ENCODE results near the gene RXRB.
A peak's percentile ranks its signal among the peaks of the same experiment; 100 is the strongest.
"Not testable (repeated sequence)": the region's sequence is repeated elsewhere in the genome, so short reads cannot be mapped to it uniquely, and the experiment has no call there.

The RXRB gene

DNA sequence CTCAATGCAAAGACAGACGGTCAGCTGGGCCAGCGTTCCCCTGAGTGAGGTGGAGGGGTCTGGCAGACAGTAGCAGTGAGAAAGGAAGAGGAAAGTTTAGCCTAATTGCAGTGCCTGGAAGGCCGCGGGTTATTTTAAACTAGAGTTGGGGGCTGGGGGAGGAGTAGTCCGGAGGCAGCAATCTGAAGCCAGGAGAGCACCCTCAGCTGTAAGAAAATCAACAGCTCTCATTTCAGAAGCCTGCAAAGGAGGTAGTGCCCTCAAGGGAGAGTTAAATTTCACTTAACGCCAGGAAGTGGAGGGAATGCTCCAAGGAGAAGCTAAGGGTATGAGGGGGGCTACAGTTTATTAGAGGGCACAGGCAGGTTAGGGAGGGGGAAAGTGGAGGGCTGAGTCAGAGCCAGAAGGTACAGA is 34.8 kb upstream of the RXRB start:
- Histone ChIP-seq H3K9ac (ENCODE audit: low read length) (no peak overlapping the region), H3K36me3 (ENCODE audit: control insufficient read depth, insufficient read depth, low read length) (no peaks in the 10 kb centered on the region), H3K4me1 (ENCODE audit: control insufficient read depth, insufficient read depth, low read length) (peaks cover 13% of the 10 kb centered on the region), H3K9me3 (ENCODE audit: control insufficient read depth, insufficient read depth, low read depth, low read length) (no peaks in the 10 kb centered on the region), H3K27ac (ENCODE audit: low read depth, low read length) (no peak overlapping the region), H3K27me3 (ENCODE audit: control insufficient read depth, insufficient read depth, low read length) (no peaks in the 10 kb centered on the region; the same call in 1 of the 2 replicates), H3K4me3 (ENCODE audit: low read depth, low read length) (no peak overlapping the region)

DNA sequence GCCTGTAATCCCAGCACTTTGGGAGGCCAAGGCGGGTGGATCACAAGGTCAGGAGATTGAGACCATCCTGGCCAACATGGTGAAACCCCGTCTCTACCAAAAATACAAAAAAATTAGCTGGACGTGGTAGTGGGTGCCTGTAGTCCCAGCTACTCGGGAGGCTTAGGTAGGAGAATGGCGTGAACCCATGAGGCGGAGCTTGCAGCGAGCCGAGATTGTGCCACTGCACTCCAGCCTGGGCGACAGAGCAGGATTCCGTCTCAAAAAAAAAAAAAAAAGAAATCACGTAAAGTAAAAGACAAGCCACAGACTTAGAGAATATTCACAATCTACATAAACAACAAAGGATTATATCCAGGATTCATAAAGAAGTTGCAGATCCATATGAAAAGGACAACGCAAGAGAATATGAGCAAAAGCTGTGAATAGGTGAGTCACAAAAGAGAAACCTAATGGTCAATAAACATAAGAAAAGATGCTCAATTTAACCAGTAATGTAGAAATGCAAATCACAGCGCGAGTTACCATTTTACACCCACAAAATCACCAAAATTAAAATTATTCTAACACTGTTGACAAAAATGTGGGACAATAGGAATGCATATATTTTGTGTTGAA is 26.1 kb upstream of the RXRB start:
- not testable (repeated sequence) for H3K9ac ChIP-seq (ENCODE audit: low read length)
- Histone ChIP-seq H3K27ac (ENCODE audit: low read depth, low read length) (peak overlapping the region; percentile 74), H3K4me3 (ENCODE audit: low read depth, low read length) (peak overlapping the region; percentile 48)

DNA sequence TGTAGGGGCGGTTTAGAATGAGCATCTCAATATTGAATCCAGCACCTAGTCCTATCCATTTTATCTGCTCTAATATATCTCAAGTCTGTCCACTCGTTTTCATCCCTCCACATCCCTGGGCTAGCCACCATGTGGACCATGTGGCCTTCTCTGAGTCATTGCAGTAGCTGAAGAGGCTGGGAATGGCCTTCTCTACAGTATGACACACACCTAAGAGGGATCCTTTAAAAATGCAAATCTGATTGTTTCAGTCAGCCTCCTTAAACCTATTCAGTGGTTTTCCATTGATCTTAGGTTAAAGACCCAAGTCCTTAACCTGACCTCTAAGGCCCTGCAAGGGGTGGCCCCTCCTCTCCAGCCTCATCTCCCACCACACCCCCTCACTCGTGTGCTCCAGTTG is 17.2 kb upstream of the RXRB start:
- peaks cover 37% of the 10 kb centered on the region for H3K4me1 ChIP-seq (ENCODE audit: control insufficient read depth, insufficient read depth, low read length)
- H3K27ac ChIP-seq (ENCODE audit: low read depth, low read length): no peak overlapping the region
- no peaks in the 10 kb centered on the region for H3K9me3 ChIP-seq (ENCODE audit: control insufficient read depth, insufficient read depth, low read depth, low read length)
- H3K4me3 ChIP-seq (ENCODE audit: low read depth, low read length): no peak overlapping the region
- H3K9ac ChIP-seq (ENCODE audit: low read length): no peak overlapping the region
- H3K27me3 ChIP-seq (ENCODE audit: control insufficient read depth, insufficient read depth, low read length): peaks cover 91% of the 10 kb centered on the region
- no peaks in the 10 kb centered on the region for H3K36me3 ChIP-seq (ENCODE audit: control insufficient read depth, insufficient read depth, low read length)

More for the DNA sequence above, 26.1 kb upstream of the RXRB start:
- H3K36me3 ChIP-seq (ENCODE audit: control insufficient read depth, insufficient read depth, low read length); H3K27me3 ChIP-seq (ENCODE audit: control insufficient read depth, insufficient read depth, low read length); H3K9me3 ChIP-seq (ENCODE audit: control insufficient read depth, insufficient read depth, low read depth, low read length): not testable (repeated sequence)
- H3K4me1 ChIP-seq (ENCODE audit: control insufficient read depth, insufficient read depth, low read length): peaks cover 16% of the 10 kb centered on the region

DNA sequence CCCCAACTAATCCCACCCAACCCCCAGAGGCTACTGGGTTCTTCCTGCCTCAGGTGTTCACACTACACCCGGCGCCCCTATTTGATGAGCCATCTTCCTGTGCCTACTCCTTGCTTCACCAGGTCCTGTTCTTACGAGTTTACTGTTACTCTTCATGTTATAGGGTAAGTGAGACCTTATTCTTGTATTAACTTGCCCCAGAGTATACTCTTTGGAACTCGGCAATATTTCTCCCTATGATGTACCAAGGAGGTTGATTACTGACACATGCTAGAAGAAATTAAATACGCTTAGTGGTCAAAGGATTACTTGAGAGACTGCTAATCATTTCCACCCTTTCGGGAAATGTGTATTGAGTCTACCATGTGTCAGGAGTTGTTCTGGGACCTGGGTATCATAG is 16.8 kb upstream of the RXRB start:
- no peaks in the 10 kb centered on the region for H3K9me3 ChIP-seq (ENCODE audit: control insufficient read depth, insufficient read depth, low read depth, low read length)
- no peak overlapping the region for H3K27ac ChIP-seq (ENCODE audit: low read depth, low read length)
- peaks cover 91% of the 10 kb centered on the region for H3K27me3 ChIP-seq (ENCODE audit: control insufficient read depth, insufficient read depth, low read length)
- H3K4me1 ChIP-seq (ENCODE audit: control insufficient read depth, insufficient read depth, low read length): peaks cover 42% of the 10 kb centered on the region
- no peak overlapping the region for H3K4me3 ChIP-seq (ENCODE audit: low read depth, low read length)
- H3K36me3 ChIP-seq (ENCODE audit: control insufficient read depth, insufficient read depth, low read length): no peaks in the 10 kb centered on the region
- H3K9ac ChIP-seq (ENCODE audit: low read length): no peak overlapping the region

DNA sequence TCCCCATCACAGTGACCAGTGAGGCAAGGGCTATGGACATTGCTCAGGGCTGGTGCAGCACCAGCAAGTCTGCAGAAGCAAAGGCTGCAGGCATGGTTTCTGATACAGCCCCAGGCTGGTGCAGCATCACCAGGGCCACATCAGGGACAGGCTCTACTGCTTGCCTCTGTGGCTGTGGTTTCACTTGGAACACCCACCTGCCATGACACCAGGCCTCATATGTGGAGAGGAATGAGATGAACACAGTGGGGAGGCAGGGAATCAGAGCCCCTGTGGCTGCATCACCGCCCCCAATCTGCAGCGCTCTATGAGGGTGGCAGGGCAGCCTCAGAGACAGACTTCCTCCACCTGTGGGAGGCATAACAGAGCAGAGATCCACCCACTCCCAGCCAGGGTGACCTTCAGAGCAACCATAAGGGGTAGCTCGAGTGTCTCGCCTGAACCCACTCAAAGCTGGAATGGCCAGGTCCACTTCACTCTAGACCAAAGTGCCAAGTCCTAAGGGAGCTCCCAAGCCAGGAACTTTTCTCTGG is 15.7 kb upstream of the RXRB start:
- Histone ChIP-seq H3K4me3 (ENCODE audit: low read depth, low read length) (no peak overlapping the region), H3K4me1 (ENCODE audit: control insufficient read depth, insufficient read depth, low read length) (peaks cover 51% of the 10 kb centered on the region), H3K27me3 (ENCODE audit: control insufficient read depth, insufficient read depth, low read length) (peaks cover 94% of the 10 kb centered on the region), H3K9me3 (ENCODE audit: control insufficient read depth, insufficient read depth, low read depth, low read length) (no peaks in the 10 kb centered on the region), H3K36me3 (ENCODE audit: control insufficient read depth, insufficient read depth, low read length) (no peaks in the 10 kb centered on the region), H3K27ac (ENCODE audit: low read depth, low read length) (no peak overlapping the region), H3K9ac (ENCODE audit: low read length) (no peak overlapping the region)

DNA sequence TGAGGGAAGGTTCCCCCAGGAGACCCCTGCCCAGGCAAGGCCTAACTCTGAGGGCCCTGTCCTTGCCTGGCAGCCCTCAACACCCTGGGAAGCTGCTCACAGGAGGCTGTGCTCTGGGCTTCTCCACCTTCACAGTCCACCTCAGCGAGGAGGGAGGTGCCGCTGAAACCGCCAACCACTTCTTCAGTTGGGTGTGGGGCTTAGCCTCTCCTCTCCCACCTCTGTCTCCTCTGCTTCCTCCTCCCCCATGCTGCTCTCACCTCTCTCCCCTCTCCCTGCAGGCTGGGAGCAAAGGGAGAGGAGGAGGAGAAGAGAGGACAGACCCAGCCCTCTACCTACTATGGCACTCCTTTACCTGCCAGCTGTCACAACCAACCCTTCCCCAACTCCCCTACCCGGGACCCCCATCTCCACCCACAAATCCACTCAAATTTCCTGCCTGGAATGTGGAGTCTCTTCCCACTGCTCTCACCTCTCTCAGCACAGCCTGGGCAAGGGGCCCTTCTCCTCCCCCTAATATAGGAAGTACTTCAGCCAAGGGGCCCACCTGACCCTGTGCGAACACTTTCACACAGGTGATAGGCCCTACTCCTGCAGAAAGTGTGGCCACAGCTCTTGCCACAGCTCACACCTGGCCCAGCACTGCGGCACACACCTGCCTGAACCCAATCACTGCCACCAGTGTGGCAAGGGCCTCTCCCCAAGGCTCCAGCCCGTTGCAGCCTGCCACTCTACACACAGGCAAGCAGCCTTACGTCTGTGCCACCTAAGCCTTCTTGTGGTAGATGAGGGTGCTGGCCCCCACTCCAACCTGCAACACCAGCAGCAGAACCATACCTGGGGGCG is 15.0 kb upstream of the RXRB start:
- H3K9me3 ChIP-seq (ENCODE audit: control insufficient read depth, insufficient read depth, low read depth, low read length): no peaks in the 10 kb centered on the region
- H3K36me3 ChIP-seq (ENCODE audit: control insufficient read depth, insufficient read depth, low read length): peaks cover 4% of the 10 kb centered on the region; the same call in 1 of the 2 replicates
- H3K9ac ChIP-seq (ENCODE audit: low read length): no peak overlapping the region
- H3K4me1 ChIP-seq (ENCODE audit: control insufficient read depth, insufficient read depth, low read length): peaks cover 51% of the 10 kb centered on the region
- H3K27ac ChIP-seq (ENCODE audit: low read depth, low read length): no peak overlapping the region
- H3K4me3 ChIP-seq (ENCODE audit: low read depth, low read length): no peak overlapping the region
- H3K27me3 ChIP-seq (ENCODE audit: control insufficient read depth, insufficient read depth, low read length): peaks cover 96% of the 10 kb centered on the region

DNA sequence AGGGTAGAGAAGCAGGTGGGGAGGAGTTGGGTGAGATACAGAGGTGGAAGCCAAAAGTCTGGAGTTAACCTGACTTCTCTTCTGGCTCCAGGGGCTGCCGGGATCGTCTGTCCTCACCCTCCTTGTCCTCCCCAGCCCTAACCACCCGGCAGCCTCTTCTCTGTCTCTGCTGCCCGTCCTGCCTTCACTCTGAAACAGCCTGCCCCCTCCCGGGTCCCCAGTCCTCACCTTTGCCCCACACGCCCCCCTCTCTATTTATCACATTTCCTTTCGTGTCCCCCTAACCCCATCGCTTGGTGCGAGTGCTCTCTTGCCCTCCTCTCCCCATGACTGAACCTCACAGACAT is 13.5 kb upstream of the RXRB start:
- H3K9ac ChIP-seq (ENCODE audit: low read length): peak overlapping the region; percentile 36
- peak overlapping the region; percentile 89 for H3K4me3 ChIP-seq (ENCODE audit: low read depth, low read length)
- H3K27me3 ChIP-seq (ENCODE audit: control insufficient read depth, insufficient read depth, low read length): peaks cover 83% of the 10 kb centered on the region
- peaks cover 52% of the 10 kb centered on the region for H3K4me1 ChIP-seq (ENCODE audit: control insufficient read depth, insufficient read depth, low read length)
- H3K27ac ChIP-seq (ENCODE audit: low read depth, low read length): no peak overlapping the region
- H3K9me3 ChIP-seq (ENCODE audit: control insufficient read depth, insufficient read depth, low read depth, low read length): no peaks in the 10 kb centered on the region
- peaks cover 15% of the 10 kb centered on the region for H3K36me3 ChIP-seq (ENCODE audit: control insufficient read depth, insufficient read depth, low read length)

DNA sequence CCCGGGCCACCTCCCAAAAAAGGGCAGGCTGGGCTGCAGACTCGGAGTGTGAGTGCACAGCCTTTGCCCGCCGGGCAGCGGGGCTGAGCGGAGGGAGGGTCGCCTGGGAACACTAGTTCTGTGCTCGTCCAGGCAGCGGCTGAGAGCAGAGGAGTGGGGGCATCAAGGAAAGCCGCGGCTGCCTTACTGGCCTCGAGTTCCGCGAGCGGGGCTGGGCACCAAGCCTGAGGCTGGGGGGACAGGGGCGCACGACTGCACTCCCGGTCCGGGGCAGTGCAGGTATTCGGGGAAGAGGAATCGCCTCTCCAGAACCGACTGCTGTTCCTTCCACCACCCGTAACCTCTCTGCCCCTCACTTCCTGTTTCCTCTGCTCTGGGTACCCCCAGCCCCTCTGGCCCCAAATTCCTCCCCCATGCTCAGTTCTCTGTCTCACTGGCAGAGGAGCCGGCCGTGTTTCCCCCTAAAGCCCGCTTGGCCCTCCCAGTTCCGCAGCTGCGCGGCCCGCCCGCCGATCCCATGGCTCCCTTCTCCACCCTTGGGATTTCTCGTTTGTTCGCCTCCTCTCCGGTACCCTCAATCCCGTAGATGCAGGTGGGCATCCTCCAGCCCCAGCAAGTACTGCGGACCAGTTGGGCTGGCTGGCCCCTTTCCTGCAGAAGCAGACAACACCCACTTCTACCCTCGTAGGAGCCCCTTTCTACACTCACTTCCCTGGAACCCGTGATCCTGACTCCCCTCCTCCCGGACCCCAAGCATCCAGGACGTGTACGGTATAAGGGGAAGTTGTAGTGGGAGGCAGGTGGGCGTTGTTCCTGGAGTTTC is 12.9 kb upstream of the RXRB start:
- peaks cover 54% of the 10 kb centered on the region for H3K4me1 ChIP-seq (ENCODE audit: control insufficient read depth, insufficient read depth, low read length)
- H3K9ac ChIP-seq (ENCODE audit: low read length): peak overlapping the region; percentile 36
- H3K4me3 ChIP-seq (ENCODE audit: low read depth, low read length): peak overlapping the region; percentile 89
- no peaks in the 10 kb centered on the region for H3K9me3 ChIP-seq (ENCODE audit: control insufficient read depth, insufficient read depth, low read depth, low read length)
- H3K27ac ChIP-seq (ENCODE audit: low read depth, low read length): no peak overlapping the region
- H3K36me3 ChIP-seq (ENCODE audit: control insufficient read depth, insufficient read depth, low read length): peaks cover 15% of the 10 kb centered on the region
- peaks cover 78% of the 10 kb centered on the region for H3K27me3 ChIP-seq (ENCODE audit: control insufficient read depth, insufficient read depth, low read length)

DNA sequence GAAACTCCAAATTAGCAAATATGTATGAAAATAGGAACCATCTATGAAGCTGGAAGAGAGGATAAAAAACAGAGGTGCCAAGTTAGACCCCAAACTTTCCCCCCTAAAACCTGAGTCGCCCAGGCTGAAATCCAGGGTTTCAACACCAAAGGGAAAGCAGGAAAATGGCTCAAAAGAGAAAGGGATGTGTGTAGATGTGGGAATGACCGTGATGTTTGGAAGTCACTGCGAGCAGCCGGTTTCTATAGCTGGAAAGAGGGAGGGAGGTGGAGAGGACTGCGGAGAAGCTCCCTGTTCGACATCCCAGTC is 12.3 kb upstream of the RXRB start:
- peak overlapping the region; percentile 36 for H3K9ac ChIP-seq (ENCODE audit: low read length)
- no peak overlapping the region for H3K27ac ChIP-seq (ENCODE audit: low read depth, low read length)
- H3K36me3 ChIP-seq (ENCODE audit: control insufficient read depth, insufficient read depth, low read length): peaks cover 15% of the 10 kb centered on the region
- H3K27me3 ChIP-seq (ENCODE audit: control insufficient read depth, insufficient read depth, low read length): peaks cover 72% of the 10 kb centered on the region
- peaks cover 51% of the 10 kb centered on the region for H3K4me1 ChIP-seq (ENCODE audit: control insufficient read depth, insufficient read depth, low read length)
- H3K4me3 ChIP-seq (ENCODE audit: low read depth, low read length): peak overlapping the region; percentile 89
- no peaks in the 10 kb centered on the region for H3K9me3 ChIP-seq (ENCODE audit: control insufficient read depth, insufficient read depth, low read depth, low read length)

DNA sequence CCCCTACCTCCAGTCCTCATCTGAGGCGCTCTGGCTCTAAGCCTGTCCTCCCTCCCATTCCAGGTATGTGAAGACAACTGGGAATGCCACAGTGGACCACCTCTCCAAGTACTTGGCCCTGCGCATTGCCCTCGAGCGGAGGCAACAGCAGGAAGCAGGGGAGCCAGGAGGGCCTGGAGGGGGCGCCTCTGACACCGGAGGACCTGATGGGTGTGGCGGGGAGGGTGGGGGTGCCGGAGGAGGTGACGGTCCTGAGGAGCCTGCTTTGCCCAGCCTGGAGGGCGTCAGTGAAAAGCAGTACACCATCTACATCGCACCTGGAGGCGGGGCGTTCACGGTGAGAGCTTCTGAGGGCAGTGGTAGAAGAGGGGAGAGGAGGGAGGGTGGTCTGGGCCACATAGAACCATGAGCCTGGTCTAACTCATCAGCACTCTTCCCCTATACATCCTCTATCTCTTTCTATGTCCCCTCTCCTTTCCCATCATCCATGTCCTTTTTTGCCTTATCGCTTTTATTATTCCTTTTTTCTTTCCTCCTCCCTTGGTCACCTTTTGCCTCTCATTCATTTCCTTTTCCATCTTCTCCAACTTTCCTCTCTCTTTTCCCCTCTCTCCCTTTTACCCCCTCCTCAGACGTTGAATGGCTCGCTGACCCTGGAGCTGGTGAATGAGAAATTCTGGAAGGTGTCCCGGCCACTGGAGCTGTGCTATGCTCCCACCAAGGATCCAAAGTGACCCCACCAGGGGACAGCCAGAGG is 11.4 kb upstream of the RXRB start:
- Histone ChIP-seq H3K27me3 (ENCODE audit: control insufficient read depth, insufficient read depth, low read length) (peaks cover 72% of the 10 kb centered on the region), H3K4me3 (ENCODE audit: low read depth, low read length) (peak overlapping the region; percentile 38), H3K9ac (ENCODE audit: low read length) (no peak overlapping the region), H3K27ac (ENCODE audit: low read depth, low read length) (no peak overlapping the region), H3K9me3 (ENCODE audit: control insufficient read depth, insufficient read depth, low read depth, low read length) (no peaks in the 10 kb centered on the region), H3K36me3 (ENCODE audit: control insufficient read depth, insufficient read depth, low read length) (peaks cover 15% of the 10 kb centered on the region), H3K4me1 (ENCODE audit: control insufficient read depth, insufficient read depth, low read length) (peaks cover 45% of the 10 kb centered on the region)

Measured in HUES6 (cell line).